ENCODE measurements around the gene ZNF140.

DNA sequence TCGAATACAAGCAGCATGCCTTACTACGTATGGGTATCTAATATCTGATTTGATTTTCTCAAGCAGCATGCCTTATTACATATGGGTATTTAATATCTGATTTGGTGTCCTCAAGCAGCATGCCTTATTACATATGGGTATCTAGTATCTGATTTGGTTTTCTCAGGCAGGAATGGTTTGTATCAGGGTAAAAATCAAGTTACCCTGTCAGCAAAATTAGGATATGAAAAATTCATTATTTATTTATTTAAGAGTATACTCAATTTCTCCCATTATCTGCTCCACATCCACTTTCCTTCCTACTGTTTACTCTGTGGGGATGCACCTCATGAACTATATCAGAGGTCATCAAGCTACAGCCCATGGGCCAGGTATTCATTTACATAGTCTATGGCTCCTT is 27.4 kb downstream of the ZNF140 start:
- TF ChIP-seq, protein P1, sequence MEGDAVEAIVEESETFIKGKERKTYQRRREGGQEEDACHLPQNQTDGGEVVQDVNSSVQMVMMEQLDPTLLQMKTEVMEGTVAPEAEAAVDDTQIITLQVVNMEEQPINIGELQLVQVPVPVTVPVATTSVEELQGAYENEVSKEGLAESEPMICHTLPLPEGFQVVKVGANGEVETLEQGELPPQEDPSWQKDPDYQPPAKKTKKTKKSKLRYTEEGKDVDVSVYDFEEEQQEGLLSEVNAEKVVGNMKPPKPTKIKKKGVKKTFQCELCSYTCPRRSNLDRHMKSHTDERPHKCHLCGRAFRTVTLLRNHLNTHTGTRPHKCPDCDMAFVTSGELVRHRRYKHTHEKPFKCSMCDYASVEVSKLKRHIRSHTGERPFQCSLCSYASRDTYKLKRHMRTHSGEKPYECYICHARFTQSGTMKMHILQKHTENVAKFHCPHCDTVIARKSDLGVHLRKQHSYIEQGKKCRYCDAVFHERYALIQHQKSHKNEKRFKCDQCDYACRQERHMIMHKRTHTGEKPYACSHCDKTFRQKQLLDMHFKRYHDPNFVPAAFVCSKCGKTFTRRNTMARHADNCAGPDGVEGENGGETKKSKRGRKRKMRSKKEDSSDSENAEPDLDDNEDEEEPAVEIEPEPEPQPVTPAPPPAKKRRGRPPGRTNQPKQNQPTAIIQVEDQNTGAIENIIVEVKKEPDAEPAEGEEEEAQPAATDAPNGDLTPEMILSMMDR (IDR thresholded peaks at IDR 0.05) = no peak
- no peak for TF ChIP-seq POLR2A (IDR thresholded peaks at IDR 0.05)
